Smooth muscle cell of the brain vasculature (primary cell): ENCODE measurements around the gene KLHL13.

Experiments used
- DNase-seq: peaks from one replicate; pipeline ENCODE4 v3.0.0-alpha.2; 2012; ENCODE audit warnings: low read depth, low spot score

The KLHL13 gene

GRCh38 chrX:117860517-117860916 is 256.1 kb downstream of the KLHL13 start:
- DNase-seq: no peak

- no peak for DNase-seq
Measured at GRCh38 chrX:117854806-117855205, 261.8 kb downstream of the KLHL13 start.

GRCh38 chrX:117851025-117851424 is 265.6 kb downstream of the KLHL13 start:
- no peak for DNase-seq
